ENCODE measurements around the gene ERCC6L. TPM values are rescaled to one million over a fixed set of nuclear protein-coding genes. Genes with fewer than 3 reads are reported as not detected.

Gene ERCC6L
- total and polyA plus RNA-seq, 4 donors: 0.16 to 0.71 (median 0.30) TPM

DNA sequence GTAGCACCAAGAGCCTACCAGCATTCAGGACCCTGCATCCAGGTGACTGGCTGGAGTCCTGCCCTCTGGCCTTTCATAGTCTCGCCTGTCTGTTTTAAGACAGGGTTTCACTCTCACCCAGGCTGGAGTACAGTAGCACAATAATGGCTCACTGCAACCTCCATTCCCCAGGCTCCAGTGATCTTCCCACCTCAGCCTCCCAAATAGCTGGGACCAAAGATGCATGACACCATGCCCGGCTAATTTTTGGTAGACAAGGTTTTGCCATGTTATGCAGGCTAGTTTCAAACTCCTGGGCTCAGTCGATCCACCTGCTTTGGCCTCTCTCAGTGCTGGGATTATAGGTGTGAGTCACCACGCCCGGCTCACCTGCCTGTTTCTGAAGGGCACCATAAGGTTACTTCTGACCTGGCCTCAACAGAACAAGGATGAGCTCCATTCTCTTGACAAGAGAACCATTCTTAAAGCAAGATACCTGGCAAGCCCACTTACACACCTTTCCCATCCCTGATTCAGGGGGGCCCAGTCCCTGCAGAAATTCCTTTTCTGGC is 31.6 kb upstream of the ERCC6L start:
- TF ChIP-seq, protein P1, sequence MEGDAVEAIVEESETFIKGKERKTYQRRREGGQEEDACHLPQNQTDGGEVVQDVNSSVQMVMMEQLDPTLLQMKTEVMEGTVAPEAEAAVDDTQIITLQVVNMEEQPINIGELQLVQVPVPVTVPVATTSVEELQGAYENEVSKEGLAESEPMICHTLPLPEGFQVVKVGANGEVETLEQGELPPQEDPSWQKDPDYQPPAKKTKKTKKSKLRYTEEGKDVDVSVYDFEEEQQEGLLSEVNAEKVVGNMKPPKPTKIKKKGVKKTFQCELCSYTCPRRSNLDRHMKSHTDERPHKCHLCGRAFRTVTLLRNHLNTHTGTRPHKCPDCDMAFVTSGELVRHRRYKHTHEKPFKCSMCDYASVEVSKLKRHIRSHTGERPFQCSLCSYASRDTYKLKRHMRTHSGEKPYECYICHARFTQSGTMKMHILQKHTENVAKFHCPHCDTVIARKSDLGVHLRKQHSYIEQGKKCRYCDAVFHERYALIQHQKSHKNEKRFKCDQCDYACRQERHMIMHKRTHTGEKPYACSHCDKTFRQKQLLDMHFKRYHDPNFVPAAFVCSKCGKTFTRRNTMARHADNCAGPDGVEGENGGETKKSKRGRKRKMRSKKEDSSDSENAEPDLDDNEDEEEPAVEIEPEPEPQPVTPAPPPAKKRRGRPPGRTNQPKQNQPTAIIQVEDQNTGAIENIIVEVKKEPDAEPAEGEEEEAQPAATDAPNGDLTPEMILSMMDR (IDR thresholded peaks at IDR 0.05; ENCODE audit: control extremely low read depth, extremely low read depth): no peak
- no peak overlapping the region for H3K9ac ChIP-seq (ENCODE audit: insufficient read depth in 1 of 2, low read length in 2 of 2)
- no peak for ATAC-seq (ENCODE audit: insufficient read depth, low FRiP score)
- DNase-seq: no peak
- H3K27me3 ChIP-seq (ENCODE audit: control insufficient read depth in 3 of 3, insufficient read depth in 3 of 3, low read length in 2 of 3): no peaks in the 10 kb centered on the region
- peaks cover 39 to 55% (median 46%) of the 10 kb centered on the region in 4 donors for H3K36me3 ChIP-seq (ENCODE audit: control insufficient read depth in 4 of 4, insufficient read depth in 4 of 4, low read length in 4 of 4)
- H3K27ac ChIP-seq (ENCODE audit: low read depth in 1 of 2, low read length in 1 of 2): peak overlapping the region; percentile 57 to 81
- peaks cover 0 to 1% (median 0%) of the 10 kb centered on the region in 4 donors for H3K9me3 ChIP-seq (ENCODE audit: control insufficient read depth in 4 of 4, insufficient read depth in 3 of 4, low read length in 3 of 4)
- H3K4me1 ChIP-seq (ENCODE audit: control insufficient read depth in 5 of 5, insufficient read depth in 5 of 5, low read length in 5 of 5): peaks cover 0 to 16% (median 4%) of the 10 kb centered on the region in 5 donors
- 97 to 99% methylated on average over 5 of the region's 5 CpGs for WGBS, 2 donors
- no peak overlapping the region for H3K4me3 ChIP-seq

DNA sequence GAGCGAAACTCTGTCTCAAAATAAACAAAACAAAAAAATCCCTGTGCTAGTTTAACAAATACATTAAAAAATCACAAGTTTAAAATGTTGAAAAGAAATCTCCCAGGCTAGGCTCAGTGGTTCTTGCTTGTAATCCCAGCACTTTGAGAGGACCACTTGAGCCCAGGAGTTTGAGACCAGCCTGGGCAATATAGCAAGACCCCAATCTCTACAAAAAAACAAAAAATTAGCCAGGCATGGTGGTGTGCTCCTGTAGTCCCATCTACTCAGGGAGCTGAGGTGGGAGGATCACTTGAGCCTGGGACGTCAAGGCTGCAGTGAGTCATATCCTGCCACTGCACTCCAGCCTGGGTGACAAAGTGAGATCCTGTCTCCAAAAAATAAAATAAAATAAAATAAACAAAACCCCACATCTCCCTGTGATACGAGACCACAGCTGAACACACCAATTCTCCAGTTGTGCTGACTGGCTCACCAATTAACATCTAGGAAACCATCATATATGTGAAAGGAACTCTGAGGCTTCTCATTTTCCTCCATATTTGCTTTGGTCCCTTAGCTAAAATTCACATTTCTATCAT is 30.9 kb upstream of the ERCC6L start:
- WGBS, 2 donors: 58 to 60% methylated on average over 3 of the region's 3 CpGs
- H3K4me3 ChIP-seq: no peak overlapping the region
- peaks cover 36 to 52% (median 40%) of the 10 kb centered on the region in 4 donors for H3K36me3 ChIP-seq (ENCODE audit: control insufficient read depth in 4 of 4, insufficient read depth in 4 of 4, low read length in 4 of 4)
- H3K4me1 ChIP-seq (ENCODE audit: control insufficient read depth in 5 of 5, insufficient read depth in 5 of 5, low read length in 5 of 5): peaks cover 0 to 10% (median 1%) of the 10 kb centered on the region in 5 donors
- DNase-seq (no peak), ATAC-seq (ENCODE audit: insufficient read depth, low FRiP score) (peak; percentile 8)
- peaks cover 0 to 1% (median 0%) of the 10 kb centered on the region in 4 donors for H3K9me3 ChIP-seq (ENCODE audit: control insufficient read depth in 4 of 4, insufficient read depth in 3 of 4, low read length in 3 of 4)
- peak overlapping the region; percentile 57 to 81 for H3K27ac ChIP-seq (ENCODE audit: low read depth in 1 of 2, low read length in 1 of 2)
- no peaks in the 10 kb centered on the region for H3K27me3 ChIP-seq (ENCODE audit: control insufficient read depth in 3 of 3, insufficient read depth in 3 of 3, low read length in 2 of 3)
- H3K9ac ChIP-seq (ENCODE audit: insufficient read depth in 1 of 2, low read length in 2 of 2): no peak overlapping the region
- TF ChIP-seq, protein P1 (IDR thresholded peaks at IDR 0.05; ENCODE audit: control extremely low read depth, extremely low read depth): no peak

DNA sequence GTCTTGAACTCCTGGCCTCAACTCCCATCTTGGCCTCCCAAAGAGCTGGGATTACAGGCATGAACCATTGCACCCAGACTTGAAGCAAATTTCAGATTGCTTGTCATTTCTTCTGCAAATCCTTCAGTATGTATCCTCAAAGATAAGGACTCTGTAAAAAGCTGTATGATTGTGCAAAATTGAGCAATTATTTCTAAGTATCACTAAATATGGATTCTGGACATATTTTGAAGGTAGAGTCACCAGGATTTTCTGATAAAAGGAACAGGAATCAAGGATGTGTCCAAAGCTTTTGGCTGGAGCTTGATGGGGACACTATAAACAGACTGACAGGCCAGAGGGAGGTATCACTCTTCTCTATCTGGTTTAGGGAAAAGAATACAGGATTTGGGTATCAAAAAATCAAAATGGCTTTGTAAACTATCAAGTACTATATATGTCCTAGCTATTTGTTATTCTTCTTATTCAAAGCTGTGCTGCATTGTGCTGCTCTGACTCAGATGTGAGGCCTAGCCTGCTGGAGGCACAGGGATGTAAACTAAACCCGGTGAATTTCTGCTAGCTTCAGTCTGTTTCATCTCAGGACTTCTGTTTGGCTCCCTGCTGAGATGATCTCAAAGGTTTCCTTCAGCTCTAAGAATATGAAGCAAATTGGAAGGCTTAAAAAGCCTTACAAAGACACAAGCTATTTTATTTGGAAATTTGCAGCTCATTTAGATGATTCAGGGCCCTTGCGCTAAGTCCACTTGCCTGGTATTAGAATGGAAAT is 30.0 kb upstream of the ERCC6L start:
- Histone ChIP-seq H3K36me3 (ENCODE audit: control insufficient read depth in 4 of 4, insufficient read depth in 4 of 4, low read length in 4 of 4) (peaks cover 28 to 48% (median 31%) of the 10 kb centered on the region in 4 donors), H3K4me3 (no peak overlapping the region), H3K27me3 (ENCODE audit: control insufficient read depth in 3 of 3, insufficient read depth in 3 of 3, low read length in 2 of 3) (no peaks in the 10 kb centered on the region), H3K9me3 (ENCODE audit: control insufficient read depth in 4 of 4, insufficient read depth in 3 of 4, low read length in 3 of 4) (peaks cover 0 to 1% (median 0%) of the 10 kb centered on the region in 4 donors), H3K9ac (ENCODE audit: insufficient read depth in 1 of 2, low read length in 2 of 2) (no peak overlapping the region), H3K27ac (ENCODE audit: low read depth in 1 of 2, low read length in 1 of 2) (no peak overlapping the region), H3K4me1 (ENCODE audit: control insufficient read depth in 5 of 5, insufficient read depth in 5 of 5, low read length in 5 of 5) (peaks cover 0 to 3% (median 0%) of the 10 kb centered on the region in 5 donors)
- TF ChIP-seq, protein P1 (IDR thresholded peaks at IDR 0.05; ENCODE audit: control extremely low read depth, extremely low read depth): no peak
- WGBS, 2 donors: 94 to 97% methylated on average over 2 of the region's 2 CpGs
- ATAC-seq (ENCODE audit: insufficient read depth, low FRiP score): no peak
- DNase-seq: no peak
